SK-N-SH (cell line): Measurements from ENCODE around the gene USP48. TPM values are rescaled to one million over a fixed set of nuclear protein-coding genes. Genes with fewer than 3 reads are reported as not detected.

Experiments used
- CTCF ChIA-PET: fragments of 300-600, 350-600 bp; formaldehyde crosslinking; extraction: SDS; loops from one replicate; lab custom pipeline; 2021; lab: Yijun Ruan, JAX
- POLR2A ChIA-PET: fragments of 350-600 bp; sonication (Branson Sonifier 250); formaldehyde crosslinking; extraction: SDS; loops from one replicate; lab custom pipeline; 2020; ENCODE audit warnings: antibody characterized with exemption, inconsistent platforms; lab: Yijun Ruan, JAX
- DNase-seq: peaks from one replicate; pipeline ENCODE4 v3.0.0; 2012
- H2AFZ ChIP-seq: fragments of 200-600 bp; sonication (generic); 2 replicates; pipeline ENCODE4 v1.8.1; 2016; ENCODE audit warnings: antibody characterized with exemption, mild to moderate bottlenecking, low read depth
- H3F3A ChIP-seq: fragments of 200-600 bp; sonication (generic); replicated peaks from 2 replicates; pipeline ENCODE3; 2016; ENCODE audit warnings: antibody characterized with exemption, mild to moderate bottlenecking; ENCODE audit not compliant: insufficient read depth
- H3K27ac ChIP-seq, 2 experiments: fragments of 200-500 bp in 1 of 2; fragments of 200-600 bp in 1 of 2; sonication (Bioruptor generic) in 1 of 2; sonication (generic), shearing (Covaris generic) in 1 of 2; 2 replicates each; pipeline versions ENCODE4 v1.5.1 to v1.6.1; 2014 to 2016; ENCODE audit warnings: low read depth in 2 of 2, inconsistent platforms in 1 of 2, low read length in 1 of 2, mild to moderate bottlenecking in 1 of 2, mixed read lengths in 1 of 2
- H3K27me3 ChIP-seq: fragments of 200-600 bp; sonication (generic), shearing (Covaris generic); 2 replicates; pipeline ENCODE4 v1.6.1; 2016; ENCODE audit warnings: mixed run types; ENCODE audit not compliant: insufficient read depth
- H3K36me3 ChIP-seq, 2 experiments: fragments of 200-500 bp in 1 of 2; fragments of 200-600 bp in 1 of 2; sonication (Bioruptor generic) in 1 of 2; sonication (generic) in 1 of 2; replicated peaks in 1 of 2; 2 replicates each; pipeline versions ENCODE3 to v1.5.1; 2014 to 2016; ENCODE audit warnings: low read length in 1 of 2, mild to moderate bottlenecking in 1 of 2; ENCODE audit not compliant: insufficient read depth in 2 of 2, control insufficient read depth in 1 of 2
- H3K4me1 ChIP-seq, 2 experiments: fragments of 200-500 bp in 1 of 2; fragments of 200-600 bp in 1 of 2; sonication (Bioruptor generic) in 1 of 2; sonication (generic), shearing (Covaris generic) in 1 of 2; 2 replicates each; pipeline versions ENCODE4 v1.5.1 to v1.6.1; 2014 to 2016; ENCODE audit warnings: low read depth in 1 of 2, low read length in 1 of 2, mixed run types in 1 of 2; ENCODE audit not compliant: insufficient read depth in 2 of 2, control insufficient read depth in 1 of 2
- H3K4me2 ChIP-seq: fragments of 200-600 bp; sonication (generic), shearing (Covaris generic); 2 replicates; pipeline ENCODE4 v1.6.1; 2017; ENCODE audit warnings: mixed run types
- H3K4me3 ChIP-seq, 2 experiments: fragments of 200-500 bp in 1 of 2; fragments of 200-600 bp in 1 of 2; sonication (Bioruptor generic) in 1 of 2; sonication (generic), shearing (Covaris generic) in 1 of 2; 2 replicates each; pipeline versions ENCODE4 v1.5.1 to v1.8.1; 2014 to 2016; ENCODE audit warnings: low read depth in 2 of 2, inconsistent platforms in 1 of 2, low read length in 1 of 2, mild to moderate bottlenecking in 1 of 2, mixed read lengths in 1 of 2, moderate library complexity in 1 of 2
- H3K79me2 ChIP-seq: fragments of 200-600 bp; sonication (generic); 2 replicates; pipeline ENCODE4 v1.8.1; 2017; ENCODE audit warnings: mild to moderate bottlenecking; ENCODE audit not compliant: insufficient read depth
- H3K9ac ChIP-seq: fragments of 200-600 bp; sonication (generic); 2 replicates; pipeline ENCODE4 v1.6.1; 2017; ENCODE audit warnings: mixed run types
- H3K9me2 ChIP-seq: fragments of 200-600 bp; sonication (generic); 2 replicates; pipeline ENCODE4 v1.6.1; 2017; ENCODE audit warnings: mixed run types
- H3K9me3 ChIP-seq: fragments of 200-600 bp; sonication (generic); 2 replicates; pipeline ENCODE4 v1.6.1; 2017; ENCODE audit warnings: mixed run types, mild to moderate bottlenecking, moderate library complexity
- H4K20me1 ChIP-seq: fragments of 200-600 bp; sonication (generic); 2 replicates; pipeline ENCODE4 v1.6.1; 2017; ENCODE audit warnings: mild to moderate bottlenecking, mixed run types; ENCODE audit not compliant: insufficient read depth
- CTCF ChIP-seq: fragments of 200-600 bp; sonication (generic); IDR thresholded peaks from 2 replicates; pipeline ENCODE4 v1.6.1; 2017; ENCODE audit warnings: antibody characterized with exemption, mild to moderate bottlenecking, moderate library complexity
- ELF1 ChIP-seq: IDR thresholded peaks from 2 replicates; pipeline ENCODE4 v1.4.0; 2012
- FOXM1 ChIP-seq: IDR thresholded peaks from 2 replicates; pipeline ENCODE4 v1.4.0; 2012; ENCODE audit warnings: low read depth, mild to moderate bottlenecking
- GATA2 ChIP-seq: sonication (generic); formaldehyde crosslinking; IDR thresholded peaks from 2 replicates; pipeline ENCODE4 v1.5.0; 2020; ENCODE audit warnings: mild to moderate bottlenecking, missing genetic modification reagents
- IRF3 ChIP-seq: fragments of 150-350 bp; IDR thresholded peaks from 2 replicates; pipeline ENCODE4 v1.6.1; 2016; ENCODE audit warnings: mild to moderate bottlenecking, low read depth, low read length
- JUND ChIP-seq: IDR thresholded peaks from 2 replicates; pipeline ENCODE4 v1.4.0; 2012
- MXI1 ChIP-seq: IDR thresholded peaks from 2 replicates; pipeline ENCODE4 v1.6.1; 2012; ENCODE audit warnings: mild to moderate bottlenecking, low read depth, low read length, improper control_type of control experiment
- NRF1 ChIP-seq: IDR thresholded peaks from 2 replicates; pipeline ENCODE4 v1.6.1; 2012; ENCODE audit warnings: low read depth, mild to moderate bottlenecking, low read length
- RAD21 ChIP-seq: IDR thresholded peaks from 2 replicates; pipeline ENCODE4 v1.6.1; 2012; ENCODE audit warnings: mild to moderate bottlenecking, low read length
- RCOR1 ChIP-seq: fragments of 150-350 bp; IDR thresholded peaks from 2 replicates; pipeline ENCODE4 v1.6.1; 2017; ENCODE audit warnings: antibody characterized with exemption, low read length
- SIN3A ChIP-seq: IDR thresholded peaks from 2 replicates; pipeline ENCODE4 v1.6.1; 2012; ENCODE audit warnings: low read depth, mild to moderate bottlenecking, low read length, moderate library complexity, borderline replicate concordance
- SMC3 ChIP-seq: IDR thresholded peaks from 2 replicates; pipeline ENCODE4 v1.6.1; 2012; ENCODE audit warnings: low read depth, low read length, improper control_type of control experiment
- TCF12 ChIP-seq: IDR thresholded peaks from 2 replicates; pipeline ENCODE4 v1.4.0; 2012
- TEAD4 ChIP-seq: IDR thresholded peaks from 2 replicates; pipeline ENCODE4 v1.4.0; 2012; ENCODE audit warnings: mild to moderate bottlenecking, borderline replicate concordance; ENCODE audit not compliant: insufficient read depth
- YY1 ChIP-seq: IDR thresholded peaks from 2 replicates; pipeline ENCODE4 v1.4.0; 2012; ENCODE audit warnings: low read depth, mild to moderate bottlenecking
- ZBTB33 ChIP-seq: IDR thresholded peaks from 2 replicates; pipeline ENCODE4 v1.4.0; 2012; ENCODE audit warnings: low read depth, borderline replicate concordance
- WGBS: methylation state at CpG from one replicate; pipeline ENCODE4 v1.1.6; 2017; ENCODE audit warnings: low lambda C conversion rate; 5-methylcytosine and 5-hydroxymethylcytosine counted together
- polyA plus RNA-seq, 3 experiments: library from polyadenylated mRNA; depleted of rRNA; stranded (reverse); fragments of >200 nt; gene quantifications; 2 replicates each; pipeline ENCODE4 v1.2.3, GENCODE V29; 2012
- TF ChIP-seq, protein P1 (sequence below): IDR thresholded peaks from 2 replicates; pipeline ENCODE4 v1.4.0; 2012; ENCODE audit warnings: low read depth

The USP48 gene
- polyA plus RNA-seq, 1 of the 3 experiments (the other 2 are of a cell fraction): 13.6 TPM

GRCh38 chr1:21782349-21782867 lies 541 bp downstream of the USP48 start:
- peak overlapping the region; percentile 100 for H3K9ac ChIP-seq
- peaks cover 56% of the 10 kb centered on the region for H3K79me2 ChIP-seq
- POLR2A ChIA-PET: interaction anchor here (1.1 to 1.2 kb wide), 2 partner anchors 19 to 243 kb away, joined by 3 read pairs; no protein-coding TSS in a partner anchor
- peak overlapping the region; percentile 67 for H2AFZ ChIP-seq
- no peaks in the 10 kb centered on the region for H3K9me2 ChIP-seq
- peak overlapping the region; percentile 99 to 100 for H3K27ac ChIP-seq
- no peaks in the 10 kb centered on the region for H3K9me3 ChIP-seq
- H3K4me1 ChIP-seq: peaks cover 0 to 3% of the 10 kb centered on the region in 2 experiments; a peak in 1 of 4 replicates
- no peaks in the 10 kb centered on the region for H3K27me3 ChIP-seq
- peak overlapping the region; percentile 93 for H3K4me2 ChIP-seq
- peak overlapping the region; percentile 78 to 81 for H3K4me3 ChIP-seq
- peaks cover 0 to 5% of the 10 kb centered on the region in 2 experiments for H3K36me3 ChIP-seq
- DNase-seq: peak; percentile 54
- TF ChIP-seq ELF1: no peak
- TF ChIP-seq IRF3: no peak
- TF ChIP-seq, protein P1, sequence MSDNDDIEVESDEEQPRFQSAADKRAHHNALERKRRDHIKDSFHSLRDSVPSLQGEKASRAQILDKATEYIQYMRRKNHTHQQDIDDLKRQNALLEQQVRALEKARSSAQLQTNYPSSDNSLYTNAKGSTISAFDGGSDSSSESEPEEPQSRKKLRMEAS: no peak
- TF ChIP-seq RAD21: peak; percentile 56
- no peak for TF ChIP-seq RCOR1
- TF ChIP-seq ZBTB33: no peak
- no peak for TF ChIP-seq FOXM1
- 0 out of 2 replicates have a peak, but pooled peaks have one; percentile 58 for TF ChIP-seq YY1
- TF ChIP-seq TCF12: no peak
- TF ChIP-seq NRF1: no peak
- TF ChIP-seq TEAD4: no peak
- no peak for TF ChIP-seq MXI1
- TF ChIP-seq GATA2: no peak
- 0 out of 2 replicates have a peak, but pooled peaks have one; percentile 8 for TF ChIP-seq SIN3A
- TF ChIP-seq JUND: no peak
- peak; percentile 47 for TF ChIP-seq CTCF
- 0 out of 2 replicates have a peak, but pooled peaks have one; percentile 23 for TF ChIP-seq SMC3
- 3% methylated on average over 18 of the region's 37 CpGs for WGBS
- CTCF ChIA-PET: interaction anchor here (0.9 to 1.7 kb wide), 12 partner anchors 12 to 412 kb away, joined by 3 to 7 read pairs (median 3); partner anchors contain the start of gene ALPL
- peaks cover 29% of the 10 kb centered on the region for H4K20me1 ChIP-seq
- H3F3A ChIP-seq: peaks cover 30% of the 10 kb centered on the region
